NCI-H460 (cell line): Measurements from ENCODE around the gene CD160. TPM values are rescaled to one million over a fixed set of nuclear protein-coding genes. Genes with fewer than 3 reads are reported as not detected.
"Not testable (repeated sequence)": the region's sequence is repeated elsewhere in the genome, so short reads cannot be mapped to it uniquely, and the experiment has no call there.

ENCODE experiments used
- DNase-seq: peaks from one replicate; pipeline ENCODE4 v3.0.0-alpha.2; 2016; ENCODE audit warnings: low read depth; ENCODE audit errors: extremely low read depth
- total RNA-seq: library from RNA; depleted of rRNA; stranded (reverse); fragments of >200 nt; shearing (Covaris generic); gene quantifications from 2 replicates; pipeline ENCODE4 v1.2.3, GENCODE V29; 2014

The CD160 gene
- total RNA-seq, 1 experiment from 2014 or later: not detected

DNA sequence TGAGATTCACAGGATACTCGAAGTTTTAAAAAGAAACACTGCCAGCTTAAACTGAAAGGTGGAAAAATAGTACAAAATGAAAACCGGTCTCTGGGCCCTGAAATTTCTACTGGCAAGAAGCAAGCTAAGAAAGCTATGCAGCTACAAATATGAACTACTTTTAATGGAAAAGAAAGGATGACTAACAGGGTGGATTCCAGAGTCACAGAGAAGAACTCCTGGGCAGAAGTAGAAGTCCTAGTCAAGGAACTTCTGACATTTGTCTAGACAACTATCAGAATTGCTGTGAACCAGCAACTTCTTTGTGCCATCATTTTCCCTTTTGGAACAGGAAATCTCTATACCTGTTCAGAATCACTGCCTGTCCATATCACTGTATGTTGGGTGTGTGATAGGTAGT is 38.1 kb downstream of the CD160 start:
- DNase-seq: no peak

DNA sequence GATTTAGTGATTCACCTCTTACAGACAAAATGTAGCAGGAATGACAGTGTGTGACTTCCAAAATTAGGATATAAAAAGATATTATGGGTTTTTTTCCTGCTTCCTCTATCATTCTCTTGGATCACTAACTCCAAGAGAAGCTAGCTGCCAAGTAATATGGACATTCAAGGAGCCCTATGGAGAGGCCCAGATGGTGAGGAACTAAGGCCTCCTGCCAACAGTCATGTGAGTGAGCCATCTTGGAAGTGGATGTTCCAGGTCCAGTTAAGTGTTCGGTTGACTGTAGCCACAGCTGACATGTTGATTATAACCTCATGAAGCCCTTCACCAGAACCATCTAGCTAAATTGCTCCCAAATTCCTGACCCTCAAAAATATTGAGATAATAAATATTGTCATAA is 38.8 kb downstream of the CD160 start:
- no peak for DNase-seq

DNA sequence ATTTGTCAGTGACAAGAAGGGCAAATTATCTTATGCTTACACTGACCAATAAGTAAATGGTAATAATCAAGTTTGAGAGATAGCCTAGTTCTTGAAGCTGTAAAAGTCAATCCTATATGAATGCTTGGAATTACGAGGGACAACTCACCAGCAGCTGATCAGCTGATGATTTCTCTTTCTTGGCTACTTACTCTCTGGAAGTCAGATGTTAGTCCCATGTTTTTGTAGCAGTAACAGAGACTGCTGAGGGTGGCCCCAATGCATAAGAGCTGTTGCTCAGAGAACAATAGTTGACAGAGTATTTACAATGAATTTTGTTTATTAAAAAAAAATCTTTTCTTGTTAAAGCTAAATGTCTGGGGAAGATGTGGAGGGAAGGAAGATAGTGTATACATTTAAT is 39.3 kb downstream of the CD160 start:
- DNase-seq: no peak

DNA sequence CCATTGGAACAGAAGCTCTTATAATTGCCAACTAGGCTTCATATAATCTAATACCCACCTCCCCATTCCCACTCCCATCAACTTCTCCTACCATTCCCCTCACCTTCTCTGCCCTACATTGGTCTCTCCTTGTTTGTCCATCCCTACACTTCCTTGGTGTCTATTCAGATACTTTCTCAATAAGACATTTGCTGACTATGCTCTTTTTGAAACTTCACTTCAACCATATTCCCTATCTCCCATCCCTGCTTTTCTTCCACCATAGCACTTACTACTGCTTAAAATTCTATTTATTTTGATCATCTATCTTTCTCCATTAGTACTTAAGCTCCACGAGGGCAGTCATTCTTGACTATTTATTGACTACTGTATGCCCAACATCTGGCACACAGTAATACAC is 40.4 kb downstream of the CD160 start:
- no peak for DNase-seq

DNA sequence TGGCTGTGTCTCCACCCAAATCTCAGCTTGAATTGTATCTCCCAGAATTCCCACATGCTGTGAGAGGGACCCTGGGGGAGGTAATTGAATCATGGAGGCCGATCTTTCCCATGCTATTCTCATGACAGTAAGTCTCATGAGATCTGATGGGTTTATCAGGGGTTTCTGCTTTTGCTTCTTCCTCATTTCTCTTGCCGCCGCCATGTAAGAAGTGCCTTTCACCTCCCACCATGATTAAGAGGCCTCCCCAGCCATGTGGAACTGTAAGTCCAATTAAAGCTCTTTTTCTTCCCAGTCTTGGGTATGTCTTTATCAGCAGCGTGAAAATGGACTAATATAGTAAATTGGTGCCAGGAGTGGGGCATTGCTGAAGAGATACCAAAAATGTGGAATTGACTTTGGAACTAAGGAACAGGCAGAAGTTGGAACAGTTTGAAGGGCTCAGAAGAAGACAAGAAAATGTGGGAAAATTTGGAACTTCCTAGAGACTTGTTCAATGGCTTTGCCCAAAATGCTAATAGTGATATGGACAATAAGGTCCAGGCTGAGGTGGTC is 41.2 kb downstream of the CD160 start:
- DNase-seq: not testable (repeated sequence)

DNA sequence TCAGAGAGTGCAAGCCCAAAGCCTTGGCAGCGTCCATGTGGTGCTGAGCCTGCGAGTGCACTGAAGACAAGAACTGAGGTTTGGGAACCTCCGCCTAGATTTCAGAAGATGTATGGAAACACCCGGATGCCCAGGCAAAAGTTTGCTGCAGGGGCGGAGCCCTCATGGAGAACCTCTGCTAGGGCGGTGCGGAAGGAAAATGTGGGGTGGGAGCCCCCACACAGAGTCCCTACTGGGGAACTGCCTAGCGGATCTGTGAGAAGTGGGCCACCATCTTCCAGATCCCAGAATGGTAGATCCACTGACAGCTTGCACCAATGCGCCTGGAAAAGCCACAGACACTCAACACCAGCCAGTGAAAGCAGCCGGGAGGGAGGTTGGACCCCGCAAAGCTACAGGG is 42.2 kb downstream of the CD160 start:
- not testable (repeated sequence) for DNase-seq

DNA sequence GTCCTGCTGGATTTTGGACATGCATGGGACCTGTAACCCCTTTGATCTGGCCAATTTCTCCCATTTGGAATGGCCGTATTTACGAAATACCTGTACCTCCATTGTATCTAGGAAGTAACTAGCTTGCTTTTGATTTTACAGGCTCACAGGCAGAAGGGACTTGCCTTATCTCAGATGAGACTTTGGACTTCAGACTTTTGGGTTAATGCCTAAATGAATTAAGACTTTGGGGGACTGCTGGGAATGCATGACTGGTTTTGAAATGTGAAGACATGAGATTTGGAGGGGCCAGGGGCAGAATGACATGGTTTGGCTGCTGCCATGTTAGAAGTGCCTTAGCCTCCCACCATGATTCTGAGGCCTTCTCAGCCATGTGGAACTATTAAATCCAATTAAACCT is 42.7 kb downstream of the CD160 start:
- not testable (repeated sequence) for DNase-seq

DNA sequence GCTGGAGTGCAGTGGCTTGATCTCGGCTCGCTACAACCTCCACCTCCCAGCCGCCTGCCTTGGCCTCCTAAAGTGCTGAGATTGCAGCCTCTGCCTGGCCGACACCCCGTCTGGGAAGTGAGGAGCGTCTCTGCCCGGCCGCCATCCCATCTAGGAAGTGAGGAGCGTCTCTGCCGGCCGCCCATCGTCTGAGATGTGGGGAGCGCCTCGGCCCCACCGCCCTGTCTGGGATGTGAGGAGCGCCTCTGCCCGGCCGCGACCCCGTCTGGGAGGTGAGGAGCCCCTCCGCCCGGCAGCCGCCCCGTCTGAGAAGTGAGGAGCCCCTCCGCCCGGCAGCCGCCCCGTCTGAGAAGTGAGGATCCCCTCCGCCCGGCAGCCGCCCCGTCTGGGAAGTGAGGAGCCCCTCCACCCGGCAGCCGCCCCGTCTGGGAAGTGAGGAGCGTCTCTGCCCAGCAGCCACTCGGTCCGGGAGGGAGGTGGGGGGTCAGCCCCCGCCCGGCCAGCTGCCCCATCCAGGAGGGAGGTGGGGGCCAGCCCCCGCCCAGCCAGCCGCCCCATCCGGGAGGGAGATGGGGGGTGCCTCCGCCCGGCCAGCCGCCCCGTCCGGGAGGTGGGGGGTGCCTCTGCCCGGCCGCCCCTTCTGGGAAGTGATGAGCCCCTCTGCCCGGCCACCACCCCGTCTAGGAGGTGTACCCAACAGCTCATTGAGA is 45.1 kb downstream of the CD160 start:
- DNase-seq: not testable (repeated sequence)

DNA sequence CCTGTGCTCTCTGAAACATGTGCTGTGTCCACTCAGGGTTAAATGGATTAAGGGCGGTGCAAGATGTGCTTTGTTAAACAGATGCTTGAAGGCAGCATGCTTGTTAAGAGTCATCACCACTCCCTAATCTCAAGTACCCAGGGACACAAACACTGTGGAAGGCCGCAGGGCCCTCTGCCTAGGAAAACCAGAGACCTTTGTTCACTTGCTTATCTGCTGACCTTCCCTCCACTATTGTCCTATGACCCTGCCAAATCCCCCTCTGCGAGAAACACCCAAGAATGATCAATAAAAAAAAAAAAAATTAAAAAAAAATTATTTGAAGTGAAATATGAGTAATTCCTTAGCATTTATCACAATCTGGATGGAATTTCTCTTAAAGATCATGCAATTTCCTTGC is 45.8 kb downstream of the CD160 start:
- DNase-seq: not testable (repeated sequence)

DNA sequence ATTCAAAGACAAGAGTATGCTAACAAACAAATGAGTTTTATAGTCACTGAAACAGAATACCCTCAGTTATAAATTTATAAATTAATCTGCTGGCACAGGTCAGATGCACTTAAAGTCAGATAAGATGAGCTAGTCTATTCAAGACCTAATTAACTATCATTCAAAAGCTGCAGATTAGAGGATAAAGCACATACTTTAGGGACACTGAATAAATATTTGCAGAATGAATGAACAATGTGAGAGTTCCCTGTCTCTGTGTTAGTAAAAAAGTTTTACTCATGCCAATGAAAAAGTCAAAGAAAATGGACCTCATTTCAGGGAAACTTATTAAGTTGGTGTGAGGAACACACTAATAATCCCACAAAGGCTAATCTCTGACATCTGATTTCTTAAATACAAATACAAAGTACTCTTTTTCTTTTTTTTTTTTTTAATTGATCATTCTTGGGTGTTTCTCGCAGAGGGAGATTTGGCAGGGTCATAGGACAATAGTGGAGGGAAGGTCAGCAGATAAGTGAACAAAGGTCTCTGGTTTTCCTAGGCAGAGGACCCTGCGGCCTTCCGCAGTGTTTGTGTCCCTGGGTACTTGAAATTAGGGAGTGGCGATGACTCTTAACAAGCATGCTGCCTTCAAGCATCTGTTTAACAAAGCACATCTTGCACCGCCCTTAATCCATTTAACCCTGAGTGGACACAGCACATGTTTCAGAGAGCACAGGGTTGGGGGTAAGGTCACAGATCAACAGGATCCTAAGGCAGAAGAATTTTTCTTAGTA is 46.5 kb downstream of the CD160 start:
- DNase-seq: not testable (repeated sequence)

DNA sequence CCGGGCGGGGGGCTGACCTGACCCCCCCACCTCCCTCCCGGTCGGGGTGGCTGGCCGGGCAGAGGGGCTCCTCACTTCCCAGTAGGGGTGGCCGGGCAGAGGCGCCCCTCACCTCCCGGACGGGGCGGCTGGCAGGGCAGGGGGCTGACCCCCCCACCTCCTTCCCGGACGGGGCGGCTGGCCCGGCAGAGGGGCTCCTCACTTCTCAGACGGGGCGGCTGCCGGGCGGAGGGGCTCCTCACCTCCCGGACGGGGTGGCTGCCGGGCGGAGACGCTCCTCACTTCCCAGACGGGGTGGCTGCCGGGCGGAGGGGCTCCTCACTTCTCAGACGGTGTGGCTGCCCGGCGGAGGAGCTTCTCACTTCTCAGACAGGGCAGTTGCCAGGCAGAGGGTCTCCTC is 47.6 kb downstream of the CD160 start:
- DNase-seq: not testable (repeated sequence)

DNA sequence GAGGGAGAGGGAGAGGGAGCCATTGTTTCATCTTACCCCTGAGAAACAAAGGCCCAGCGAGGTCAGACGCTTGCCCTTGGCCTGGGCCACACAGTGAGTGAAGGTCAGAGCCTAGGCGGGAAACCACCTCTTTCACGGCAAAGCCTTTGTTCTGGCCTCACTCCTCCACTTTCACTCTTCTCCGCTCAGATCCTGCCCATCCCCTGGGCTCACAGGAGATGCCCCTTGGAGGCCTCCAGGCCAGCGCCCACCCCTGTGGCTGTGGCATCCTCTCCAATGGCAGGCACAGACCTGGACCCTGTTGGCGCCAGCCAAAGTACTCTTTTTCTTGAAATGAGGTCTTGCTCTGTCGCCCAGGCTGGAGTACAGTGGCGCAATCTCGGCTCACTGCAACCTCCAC is 48.7 kb downstream of the CD160 start:
- DNase-seq: not testable (repeated sequence)

DNA sequence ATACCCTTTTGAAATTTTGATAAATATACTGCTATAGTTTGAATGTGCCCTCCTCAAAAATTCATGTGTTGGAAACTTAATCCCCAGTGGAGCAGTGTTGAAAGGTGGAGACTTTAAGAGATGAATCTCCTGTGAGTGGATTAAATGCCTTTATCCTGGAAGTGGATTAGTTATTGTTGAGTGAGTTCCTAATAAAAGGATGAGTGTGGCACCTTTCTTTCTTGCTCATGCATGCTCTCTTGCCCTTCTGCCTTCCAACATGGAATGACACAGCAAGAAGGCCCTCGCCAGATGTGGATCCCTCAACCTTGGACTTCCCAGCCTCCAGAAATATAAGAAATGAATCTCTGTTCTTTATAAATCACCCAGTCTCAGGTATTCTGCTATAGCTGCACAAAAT is 51.8 kb downstream of the CD160 start:
- DNase-seq: no peak

DNA sequence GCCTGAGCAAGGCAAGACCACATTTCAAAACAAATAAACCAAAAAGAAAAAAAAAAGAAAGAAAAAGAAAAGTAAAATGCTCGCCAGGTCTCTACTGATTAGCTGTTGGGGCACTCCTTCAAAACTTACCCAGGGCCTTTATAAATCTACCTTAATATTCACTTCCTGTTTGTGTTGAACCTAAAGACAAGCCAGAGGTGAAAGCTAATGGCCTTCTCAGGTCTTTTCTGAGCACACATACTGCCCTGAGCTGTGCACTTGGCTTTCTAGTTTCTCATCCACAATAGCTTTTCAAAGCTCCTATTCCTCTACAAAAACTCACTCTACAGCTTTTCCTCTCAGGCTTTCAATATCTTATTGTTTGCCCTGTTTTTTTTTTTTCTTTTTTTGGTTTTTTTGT is 54.1 kb downstream of the CD160 start:
- DNase-seq: no peak

DNA sequence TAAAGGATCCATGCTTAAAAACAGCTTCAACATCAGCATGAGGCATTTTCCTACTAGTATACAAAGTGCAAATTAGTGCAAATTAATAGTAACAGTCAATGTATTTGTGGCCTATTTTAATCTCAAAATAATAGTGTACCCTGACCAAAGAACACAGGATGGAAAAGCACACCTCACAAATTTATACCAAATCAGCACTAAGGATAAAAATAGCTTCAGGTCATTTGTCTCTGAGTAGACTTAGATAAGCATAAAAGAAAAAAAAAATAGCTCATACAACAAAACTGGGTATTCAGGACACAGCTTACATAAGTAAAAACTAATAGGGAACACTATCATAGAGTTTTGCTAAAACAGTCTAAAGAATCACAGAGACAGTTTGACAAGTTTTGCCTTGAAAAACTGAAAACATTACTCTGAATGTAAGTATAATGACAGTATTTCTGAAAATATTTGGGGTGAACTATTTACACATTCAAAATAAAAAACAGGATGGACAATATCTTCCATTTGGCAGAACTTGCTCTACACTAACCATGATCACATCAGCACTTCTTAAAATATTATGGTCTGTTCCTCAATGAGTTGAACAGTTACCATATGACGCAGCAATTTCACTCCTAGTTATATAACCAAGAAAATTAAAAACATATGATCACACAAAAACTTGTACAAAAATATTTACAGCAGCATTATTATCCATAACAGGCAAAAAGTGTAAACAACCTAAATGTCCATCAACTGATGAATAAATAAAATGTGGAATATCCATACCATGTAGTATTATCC is 58.3 kb downstream of the CD160 start:
- no peak for DNase-seq

DNA sequence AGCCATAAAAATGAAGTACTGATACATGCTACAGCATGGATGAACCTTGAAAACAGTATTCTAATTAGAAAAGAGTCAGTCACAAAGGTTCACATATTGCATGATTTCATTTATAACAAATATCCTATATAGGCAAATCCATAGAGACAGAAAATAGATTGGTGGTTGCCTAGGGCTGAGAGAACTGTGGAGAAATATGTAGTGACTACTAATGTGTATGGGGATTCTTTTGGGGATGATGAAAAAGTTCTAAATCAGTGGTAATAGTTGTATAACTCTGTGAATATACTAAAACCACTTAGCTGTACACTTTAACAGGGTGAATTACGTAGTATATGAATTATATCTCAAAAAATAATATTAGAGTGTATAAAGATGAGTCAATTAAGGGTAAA is 58.8 kb downstream of the CD160 start:
- no peak for DNase-seq

DNA sequence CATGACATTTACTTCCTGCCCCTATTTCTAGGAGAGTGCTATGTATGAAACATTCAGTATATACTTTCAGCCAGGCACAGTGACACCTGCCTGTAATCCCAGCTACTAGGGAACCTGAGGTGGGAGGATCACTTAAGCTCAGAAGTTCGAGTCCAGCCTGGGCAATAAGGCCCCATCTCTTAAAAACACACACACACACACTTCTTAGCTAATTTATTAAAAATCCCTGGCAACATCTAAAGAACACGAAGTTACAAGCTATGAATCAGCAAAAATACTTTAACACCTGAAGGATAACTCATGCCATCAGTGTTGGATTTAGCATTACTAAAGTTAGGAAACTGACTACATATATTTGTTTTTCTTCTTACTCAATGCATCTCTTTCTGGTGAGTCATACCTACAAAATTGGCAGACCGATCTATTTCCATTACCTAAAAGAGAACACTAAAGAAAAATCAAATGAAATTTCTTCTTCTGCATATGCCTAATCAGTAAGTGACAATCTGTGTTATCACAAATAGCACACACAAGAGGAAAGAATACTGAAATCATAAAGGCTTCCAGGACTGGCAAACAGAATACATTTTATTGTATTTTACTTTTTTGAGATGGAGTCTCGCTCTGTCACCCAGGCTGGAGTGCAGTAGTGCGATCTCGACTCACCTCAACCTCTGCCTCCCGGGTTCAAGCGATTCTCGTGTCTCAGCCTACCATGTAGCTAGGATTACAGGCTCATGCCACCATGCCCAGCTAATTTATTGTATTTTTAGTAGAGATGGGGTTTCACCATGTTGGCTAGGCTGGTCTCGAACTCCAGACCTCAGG is 63.2 kb downstream of the CD160 start:
- DNase-seq: peak; percentile 78

DNA sequence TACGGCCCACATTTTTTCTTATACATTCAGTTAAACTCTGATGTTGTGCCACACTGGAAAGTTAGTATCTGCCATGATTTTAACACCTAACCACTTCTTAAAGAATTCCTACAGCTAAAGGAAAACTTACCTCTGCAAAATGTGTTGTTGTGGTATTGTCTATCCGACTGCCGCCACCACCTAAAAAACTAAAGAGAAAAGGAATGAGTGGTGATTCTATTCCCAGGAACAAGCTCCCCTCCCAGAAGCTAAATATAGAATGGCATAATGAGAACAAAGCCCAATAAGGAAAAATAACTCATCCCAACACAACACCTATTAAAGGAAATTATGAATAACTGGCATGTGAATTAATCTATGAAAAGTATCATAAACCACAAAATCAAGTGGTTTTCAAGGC is 65.1 kb downstream of the CD160 start:
- no peak for DNase-seq

DNA sequence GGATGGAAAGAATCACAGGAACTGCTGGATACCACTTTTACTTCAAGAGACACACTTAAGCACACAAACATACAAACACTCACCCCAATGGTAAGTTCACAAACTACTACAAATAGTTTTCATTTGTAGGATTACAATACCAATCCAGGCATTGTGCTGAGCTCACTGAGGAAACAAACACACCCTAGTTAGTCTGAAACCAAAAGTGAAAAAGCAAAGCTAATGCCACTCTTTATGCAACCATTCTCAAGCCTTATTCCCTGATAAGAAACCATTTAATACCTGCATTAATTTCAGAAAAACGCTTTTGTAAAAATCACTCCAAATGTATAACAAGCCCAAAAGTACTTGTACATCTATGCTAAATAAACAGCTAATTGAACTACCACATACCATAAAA is 66.2 kb downstream of the CD160 start:
- no peak for DNase-seq

DNA sequence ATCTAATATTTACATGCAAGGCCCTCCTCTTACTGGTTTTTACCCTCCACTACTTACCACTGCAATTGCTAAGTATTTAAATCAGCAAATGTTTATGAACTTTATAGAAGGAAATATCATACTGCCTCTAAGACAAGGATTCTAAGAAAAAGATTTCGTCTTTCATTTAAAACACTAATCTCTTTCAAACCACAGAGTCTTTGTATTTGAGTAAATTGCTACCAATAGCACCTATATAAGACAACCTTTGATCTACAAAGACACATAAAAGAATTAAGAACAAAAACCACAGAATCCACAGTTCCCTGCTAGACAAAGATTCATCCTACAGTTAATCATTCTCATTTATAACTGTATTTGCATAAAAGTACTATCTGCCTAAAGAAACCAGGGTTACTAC is 67.0 kb downstream of the CD160 start:
- DNase-seq: no peak
